Fibroblast of peridontal ligament (primary cell): Measurements from ENCODE around the gene LAMA5.

Experiments used
- DNase-seq: peaks from one replicate; pipeline ENCODE4 v3.0.0-alpha.2; 2010; ENCODE audit errors: extremely low read depth

LAMA5 gene

DNA sequence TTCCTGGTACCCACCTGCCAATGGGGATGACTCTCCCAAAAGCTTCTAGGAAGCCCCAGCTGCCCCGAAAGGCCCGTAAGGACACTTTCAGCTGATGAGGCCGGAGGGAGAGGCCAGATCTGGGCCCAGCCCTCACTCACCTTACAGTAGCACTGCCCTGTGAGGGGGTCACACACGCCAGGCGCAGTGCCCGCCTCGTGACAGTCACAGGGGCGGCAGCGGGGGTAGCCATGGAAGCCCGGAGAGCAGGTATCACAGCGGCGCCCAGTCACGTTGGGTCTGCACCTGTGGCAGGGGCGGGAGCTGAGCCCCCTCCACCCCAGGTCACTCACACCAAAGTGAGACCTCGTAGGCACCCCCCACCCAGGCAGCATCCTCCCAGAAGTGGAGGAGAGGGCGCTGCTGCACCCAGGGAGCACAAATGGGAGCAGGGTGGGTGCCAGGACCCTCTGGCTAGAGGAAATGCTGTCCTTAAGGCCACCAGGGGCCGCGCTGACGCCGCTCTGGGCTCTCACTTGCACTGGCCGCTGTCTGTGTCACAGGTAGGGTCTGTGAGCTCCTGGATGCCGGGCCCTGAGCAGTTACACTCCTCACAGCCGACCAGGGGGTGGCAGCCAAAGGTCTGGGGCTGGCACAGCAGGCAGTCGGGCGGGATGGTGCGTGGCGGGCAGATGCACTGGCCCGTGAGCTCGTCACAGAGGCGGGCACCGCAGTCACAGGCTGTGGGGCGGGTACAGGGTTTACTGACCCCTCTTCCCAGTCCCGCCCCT is 39.2 kb downstream of the LAMA5 start:
- no peak for DNase-seq

DNA sequence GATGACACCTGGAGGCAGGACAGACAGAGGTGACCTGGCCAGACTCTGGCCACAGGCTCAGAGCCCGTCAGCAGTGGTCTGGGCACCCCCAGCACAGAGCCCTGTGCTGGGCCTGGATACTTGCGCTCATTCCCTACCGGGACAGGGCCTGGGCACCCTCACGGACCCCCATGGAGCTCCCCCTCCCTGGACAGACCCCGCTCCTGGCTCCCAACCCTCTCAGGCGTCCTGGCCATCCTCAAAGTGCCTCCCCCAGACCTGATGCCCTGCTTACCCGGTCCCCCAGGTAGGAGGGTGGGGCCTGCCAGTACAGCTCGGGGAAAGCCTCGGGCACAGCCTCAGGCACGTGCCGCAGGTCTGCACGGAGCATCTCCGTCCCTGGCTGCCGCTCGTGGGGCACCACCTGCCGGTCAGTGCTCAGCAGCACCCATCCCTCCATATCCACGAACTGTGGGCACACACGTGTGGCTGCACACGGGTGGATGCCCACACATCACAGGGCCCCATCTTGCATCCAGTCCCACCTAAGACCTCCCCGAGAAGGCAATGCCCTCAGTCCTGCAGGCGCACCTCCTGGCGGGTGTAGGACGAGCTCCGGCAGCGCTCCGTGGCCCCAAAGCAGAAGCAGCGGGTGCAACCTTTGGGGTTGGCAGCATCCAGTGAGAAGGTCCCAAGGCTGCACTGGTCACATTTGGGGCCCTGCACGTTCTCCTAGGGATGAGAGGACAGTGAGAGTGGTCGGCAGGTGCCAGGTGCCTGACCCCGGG is 40.0 kb downstream of the LAMA5 start:
- no peak for DNase-seq

DNA sequence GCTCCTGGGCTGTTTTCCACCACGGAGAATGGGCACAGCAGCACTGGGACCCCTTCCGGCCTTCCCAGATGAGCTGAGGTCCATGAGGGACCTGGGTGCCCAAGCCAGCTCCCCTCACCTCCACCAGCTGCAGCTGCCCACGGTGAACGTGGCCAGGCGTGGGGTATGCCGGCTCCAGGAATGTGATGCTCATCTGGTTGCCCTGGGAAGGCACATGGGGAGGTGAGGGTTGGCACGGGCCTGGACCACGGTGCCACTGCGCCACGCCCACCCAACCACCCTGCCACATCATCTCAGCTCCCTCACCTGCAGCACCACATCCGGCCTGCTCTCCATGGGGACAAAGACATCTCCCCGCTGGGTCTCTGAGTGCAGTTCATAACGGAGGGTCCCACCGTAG is 40.6 kb downstream of the LAMA5 start:
- DNase-seq: no peak

- no peak for DNase-seq
These were observed 41.8 kb downstream of the LAMA5 start for GRCh38 chr20:62325172-62325905.

- DNase-seq: no peak
These were observed 42.9 kb downstream of the LAMA5 start for GRCh38 chr20:62323980-62324906.

DNA sequence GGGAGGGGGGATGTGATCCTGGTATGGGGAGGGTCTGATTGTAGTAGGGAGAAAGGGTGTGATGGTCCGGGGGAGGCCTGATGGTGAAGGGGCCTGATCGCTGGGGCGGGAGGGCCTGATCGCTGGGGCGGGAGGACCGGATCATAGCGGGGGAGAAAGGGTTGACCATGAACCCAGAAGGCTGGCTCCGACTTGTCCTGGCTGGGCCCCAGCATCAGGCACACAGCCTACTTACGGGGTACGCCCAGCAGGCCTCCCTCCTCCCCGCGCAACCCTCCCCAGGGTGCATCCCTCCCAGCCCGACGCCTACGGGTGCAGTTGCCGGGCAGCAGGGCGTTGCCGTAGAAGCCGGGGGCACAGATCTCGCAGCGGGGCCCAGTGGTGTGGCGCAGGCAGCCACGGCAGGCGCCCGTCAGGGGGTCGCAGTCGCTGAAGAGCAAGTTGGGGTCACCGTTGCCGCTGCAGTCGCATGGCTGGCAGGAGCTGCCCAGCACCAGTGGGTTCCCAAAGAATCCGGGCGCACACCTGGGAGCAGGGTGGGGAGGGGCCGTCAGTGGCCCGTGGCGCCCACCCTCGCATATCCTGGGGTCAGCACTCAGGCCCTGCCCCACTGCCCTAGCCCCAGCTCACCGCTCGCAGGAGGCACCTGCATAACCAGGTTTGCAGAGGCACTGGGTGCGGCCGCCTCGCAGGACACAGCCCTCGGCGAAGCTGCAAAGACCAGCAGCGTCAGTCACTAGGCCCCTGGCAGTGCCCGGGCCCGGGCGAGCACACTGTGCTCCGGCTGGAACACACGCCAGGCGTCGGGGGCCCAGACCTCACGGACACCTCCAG is 43.7 kb downstream of the LAMA5 start:
- no peak for DNase-seq

DNA sequence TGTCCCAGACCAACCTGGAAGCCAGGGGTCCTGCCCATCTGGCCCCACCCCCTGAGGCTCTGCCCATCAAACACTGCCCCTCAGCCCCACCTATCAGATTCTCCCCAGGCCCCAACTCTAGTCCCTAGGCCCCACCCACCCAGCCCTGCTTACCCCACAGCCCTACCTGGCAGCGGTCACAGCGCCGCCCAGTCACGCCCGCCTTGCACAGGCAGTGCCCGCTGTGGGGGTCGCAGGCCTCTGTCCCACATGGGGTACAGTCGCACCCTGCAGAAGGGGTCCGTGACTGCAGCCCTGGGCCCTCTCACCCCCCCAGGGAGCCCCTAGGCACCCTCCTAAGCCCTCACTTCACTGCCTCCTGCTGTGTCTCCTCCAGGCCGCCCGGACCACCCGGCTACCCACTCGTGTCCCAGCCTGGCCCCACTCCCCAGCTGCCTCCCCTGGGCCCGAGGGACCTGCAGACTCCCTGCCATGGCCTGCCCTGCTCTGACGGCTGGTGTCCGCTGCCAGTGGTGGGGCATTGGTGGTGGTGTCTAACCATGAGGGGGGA is 44.5 kb downstream of the LAMA5 start:
- no peak for DNase-seq

GRCh38 chr20:62321975-62322374 is 45.1 kb downstream of the LAMA5 start:
- no peak for DNase-seq

DNA sequence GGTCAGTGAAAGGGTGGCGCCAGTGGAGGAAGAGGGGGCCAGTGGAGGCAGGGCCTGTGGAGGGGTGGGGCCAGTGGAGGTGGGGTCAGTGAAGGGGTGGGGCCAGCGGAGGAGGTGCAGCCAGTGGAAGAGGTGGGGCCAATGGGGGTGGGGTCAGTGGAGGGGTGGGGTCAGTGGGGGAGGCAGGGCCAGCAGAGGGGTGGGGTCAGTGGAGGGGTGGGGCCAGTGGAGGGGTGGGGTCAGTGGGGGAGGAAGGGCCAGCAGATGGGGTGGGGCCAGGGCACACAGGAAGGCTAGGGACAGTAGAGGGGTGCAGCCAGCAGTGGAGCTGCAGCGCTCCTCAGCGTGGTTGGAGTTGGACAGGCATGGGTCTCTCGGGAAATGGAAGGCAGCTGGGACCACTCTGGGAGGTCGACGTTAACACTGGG is 45.6 kb downstream of the LAMA5 start:
- no peak for DNase-seq

DNA sequence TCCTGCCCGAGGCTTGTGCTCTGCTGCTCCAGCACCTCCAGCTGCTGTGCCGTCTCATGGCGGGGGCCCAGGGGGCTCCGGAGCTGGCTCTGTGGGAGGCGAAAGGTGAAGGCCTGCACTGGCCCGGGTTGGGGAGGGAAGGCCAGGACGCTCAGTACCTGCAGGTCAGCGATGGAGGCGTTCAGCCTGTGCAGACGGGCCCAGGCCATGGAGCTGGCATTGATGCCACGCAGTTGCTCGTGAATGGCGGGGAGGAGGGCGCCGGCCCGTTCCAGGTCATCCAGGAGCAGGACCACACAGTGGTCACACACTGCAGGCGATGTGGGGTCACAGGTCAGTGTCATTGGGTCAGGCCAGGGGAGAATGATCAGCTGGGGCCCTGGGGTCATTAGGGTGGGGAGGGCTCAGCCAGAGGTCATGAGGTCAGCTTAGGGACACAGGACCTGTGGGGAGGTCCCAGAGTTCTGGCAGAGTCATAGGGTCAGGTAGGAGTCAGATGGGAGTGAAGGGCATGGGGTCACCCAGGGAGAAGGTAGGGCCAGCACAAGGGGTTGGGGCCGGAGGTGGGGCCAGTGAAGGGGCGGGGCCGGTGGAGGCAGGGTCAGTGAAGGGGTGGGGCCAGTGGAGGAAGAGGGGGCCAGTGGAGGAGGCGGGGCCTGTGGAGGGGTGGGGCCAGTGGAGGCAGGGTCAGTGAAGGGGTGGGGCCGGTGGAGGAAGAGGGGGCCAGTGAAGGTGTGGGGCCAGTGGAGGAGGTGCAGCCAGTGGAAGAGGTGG is 46.3 kb downstream of the LAMA5 start:
- DNase-seq: no peak

GRCh38 chr20:62319346-62319909 is 47.7 kb downstream of the LAMA5 start:
- no peak for DNase-seq

- no peak for DNase-seq
These were observed 48.4 kb downstream of the LAMA5 start for GRCh38 chr20:62318400-62319345.

DNA sequence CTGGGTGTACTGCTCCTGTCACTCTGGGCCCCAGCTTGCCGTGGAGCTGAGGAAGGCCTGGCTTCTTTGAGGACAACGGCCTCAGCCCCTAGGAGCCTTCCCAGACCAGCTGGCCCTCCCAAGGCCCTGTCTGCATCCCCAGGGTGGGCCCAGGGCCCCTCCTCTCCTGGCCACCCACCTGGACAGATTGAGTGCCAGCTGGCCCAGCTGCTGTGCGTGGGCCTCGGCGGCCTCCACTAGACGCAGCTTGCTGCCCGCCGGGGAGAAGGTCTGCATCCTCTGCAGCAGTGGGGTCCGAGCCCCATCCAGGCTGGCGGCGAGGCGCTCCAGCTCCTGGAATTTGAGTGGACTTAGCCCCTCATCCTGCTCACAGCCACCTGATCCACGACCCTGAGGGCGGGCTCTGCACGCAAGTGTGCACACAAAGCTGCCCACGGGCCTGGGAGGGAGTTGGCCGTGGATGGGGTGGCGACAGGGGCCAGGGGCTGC is 49.9 kb downstream of the LAMA5 start:
- DNase-seq: no peak

DNA sequence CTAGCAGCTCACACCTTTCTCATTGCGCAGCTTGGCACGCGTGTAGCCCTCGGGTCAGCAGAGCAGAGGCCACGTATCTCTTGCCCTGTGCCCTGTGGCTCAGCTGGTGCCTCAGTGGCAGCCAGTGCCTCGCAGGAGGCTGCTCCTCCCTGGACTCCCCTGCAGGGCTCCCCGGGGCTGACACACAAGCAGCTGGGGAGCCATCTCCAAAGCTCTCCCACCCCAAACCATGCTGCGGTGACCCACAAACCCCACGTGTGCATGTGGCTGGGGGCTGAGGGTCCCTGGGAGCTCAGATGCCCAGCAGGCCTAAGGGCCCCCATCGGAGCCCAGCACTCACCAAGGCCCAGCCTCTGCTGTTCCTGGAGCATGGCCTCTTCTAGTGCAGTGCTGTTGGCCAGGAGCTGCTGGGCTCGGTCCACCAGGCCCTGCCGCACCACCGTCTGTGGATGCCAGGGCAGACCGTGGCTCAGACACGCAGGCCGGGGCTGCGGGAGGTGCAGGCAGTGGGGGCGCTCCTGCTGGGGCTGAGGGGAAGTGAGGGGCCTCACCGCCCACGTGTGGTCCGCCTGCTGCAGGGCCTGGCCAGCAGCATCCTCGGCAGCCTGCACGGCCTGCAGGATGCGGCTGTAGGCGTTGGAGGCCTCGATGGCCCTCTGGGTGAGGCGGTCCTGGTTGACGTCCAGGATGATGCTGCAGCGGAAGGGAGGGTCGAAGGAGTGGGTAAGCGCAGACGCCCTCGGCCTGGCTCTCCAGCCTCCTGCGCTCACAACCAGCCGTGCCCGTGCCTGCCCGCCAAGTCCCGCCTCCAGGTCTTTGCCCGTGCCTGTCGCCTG is 50.6 kb downstream of the LAMA5 start:
- no peak for DNase-seq

- no peak for DNase-seq
These were observed 51.3 kb downstream of the LAMA5 start for GRCh38 chr20:62315773-62316172.

GRCh38 chr20:62314711-62315302 is 52.3 kb downstream of the LAMA5 start:
- DNase-seq: no peak

GRCh38 chr20:62314339-62314638 is 52.8 kb downstream of the LAMA5 start:
- no peak for DNase-seq
